H1 (cell line): Measurements from ENCODE around the gene TMEM254. TPM values are rescaled to one million over a fixed set of nuclear protein-coding genes. Genes with fewer than 3 reads are reported as not detected.

ENCODE experiments used
- CHD7 ChIP-seq: fragments of 300-600 bp; sonication (generic); IDR thresholded peaks from 2 replicates; pipeline ENCODE4 v1.7.1; 2012; ENCODE audit warnings: low read length, moderate library complexity, mild to moderate bottlenecking, inconsistent platforms; ENCODE audit not compliant: insufficient replicate concordance
- polyA plus RNA-seq, 7 experiments: library from polyadenylated mRNA; depleted of rRNA in 3 of 7; stranded (reverse) in 5 of 7; unstranded in 2 of 7; fragments of >200 nt in 5 of 7; fragments of 200-250 nt in 2 of 7; gene quantifications; 1 replicate in 5 of 7; 2 replicates in 1 of 7; 4 replicates in 1 of 7; pipeline versions ENCODE4 v1.2.1 to v1.2.3, GENCODE V29; 2011 to 2013; ENCODE audit warnings: missing spikeins in 2 of 7, mixed read lengths in 2 of 7
- total RNA-seq: library from RNA; stranded (reverse); fragmentation: NEBNext Ultra II Directional; extraction: Animal tissue kit (Norgen Biotek cat#: 25700); gene quantifications from 2 replicates; pipeline ENCODE4 v1.2.1, GENCODE V29; 2021

Gene TMEM254
- total and polyA plus RNA-seq, 2 of the 8 experiments (the other 6 are each of a cell fraction or from before 2014, with no cell fraction given) = 26.9 to 61.2 TPM

GRCh38 chr10:80140251-80140650, 61.8 kb downstream of the TMEM254 start (continued):
- TF ChIP-seq CHD7 = no peak
- TF ChIP-seq, all 59 proteins: peak for 0
